Myocyte (in vitro differentiated cells): ENCODE data around the gene ATF7IP. TPM values are rescaled to one million over a fixed set of nuclear protein-coding genes. Genes with fewer than 3 reads are reported as not detected.

Source experiments
- DNase-seq: peaks from one replicate; pipeline ENCODE4 v3.0.0-alpha.2; 2012; ENCODE audit warnings: low read depth
- total RNA-seq: library from RNA; depleted of rRNA; stranded (reverse); fragments of >200 nt; gene quantifications from 2 replicates; pipeline ENCODE4 v1.2.3, GENCODE V29; 2014

Gene ATF7IP
- total RNA-seq, 1 donor from 2014 or later, result 45.9 TPM

DNA sequence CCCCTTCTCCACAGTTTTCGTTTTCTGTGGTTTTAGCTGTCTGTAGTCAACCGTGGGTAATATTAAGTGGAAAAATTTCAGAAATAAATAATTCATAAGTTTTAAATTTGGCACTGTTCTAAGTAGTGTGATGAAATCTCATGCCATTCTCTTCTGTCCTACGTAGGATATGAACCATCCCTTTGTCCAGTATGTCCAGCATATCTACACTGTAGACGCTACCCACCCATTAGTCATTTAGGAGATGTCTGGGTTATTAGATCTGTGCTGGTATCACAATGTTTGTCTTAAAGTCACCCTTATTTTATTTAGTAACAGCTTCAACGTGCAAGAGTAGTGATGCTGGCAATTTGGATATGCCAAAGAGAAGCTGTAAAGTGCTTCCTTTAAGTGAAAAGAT lies 44.7 kb downstream of the ATF7IP start:
- no peak for DNase-seq

DNA sequence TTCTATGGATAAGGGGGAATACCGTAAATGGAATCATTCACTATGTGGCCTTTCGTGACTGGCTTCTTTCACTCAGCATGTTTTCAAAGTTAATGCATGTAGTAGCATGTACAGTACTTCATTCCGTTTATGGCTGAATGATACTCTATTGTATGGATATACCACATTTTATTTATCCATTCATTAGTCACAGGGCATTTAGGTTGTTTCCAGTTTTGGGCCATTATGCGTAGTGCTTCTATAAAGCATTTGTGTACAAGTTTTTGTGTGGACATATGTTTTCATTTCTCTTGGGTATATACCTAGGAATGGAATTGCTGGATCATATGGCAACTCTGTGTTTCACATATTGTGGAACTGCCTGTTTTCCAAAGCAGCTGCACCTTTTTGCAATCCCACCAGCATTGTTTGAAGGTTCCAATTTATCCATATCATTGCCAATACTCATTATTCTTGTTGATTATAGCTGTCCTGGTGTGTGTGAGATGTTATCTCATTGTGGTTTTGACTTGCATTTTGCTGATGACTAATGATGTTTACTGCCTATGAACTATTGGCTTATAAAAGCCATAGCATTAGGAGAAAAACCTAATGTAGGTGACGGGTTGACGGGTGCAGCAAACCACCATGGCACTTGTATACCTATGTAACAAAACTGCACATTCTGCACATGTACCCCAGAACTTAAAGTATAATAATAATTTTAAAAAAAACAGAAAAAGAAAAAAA lies 45.5 kb downstream of the ATF7IP start:
- DNase-seq, result no peak

DNA sequence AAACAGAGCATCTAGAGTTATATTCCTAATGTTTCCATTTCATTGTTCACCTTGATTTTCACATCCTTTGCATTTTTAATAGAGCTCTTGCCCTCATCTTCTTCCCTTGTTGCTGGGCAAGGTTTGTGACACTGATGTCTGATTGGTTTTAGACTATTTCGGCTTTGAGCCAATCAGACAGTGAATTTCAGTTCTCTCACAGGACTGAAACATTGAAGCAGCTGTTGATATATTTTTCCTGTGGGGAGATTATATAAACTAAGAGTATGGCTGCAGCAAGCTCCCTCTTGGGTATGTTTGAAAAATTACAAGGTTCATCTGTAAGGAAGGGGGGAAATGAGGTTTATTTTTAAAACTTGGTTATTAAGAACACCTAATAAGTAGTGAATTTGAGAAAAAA lies 51.2 kb downstream of the ATF7IP start:
- DNase-seq, result peak; percentile 76

DNA sequence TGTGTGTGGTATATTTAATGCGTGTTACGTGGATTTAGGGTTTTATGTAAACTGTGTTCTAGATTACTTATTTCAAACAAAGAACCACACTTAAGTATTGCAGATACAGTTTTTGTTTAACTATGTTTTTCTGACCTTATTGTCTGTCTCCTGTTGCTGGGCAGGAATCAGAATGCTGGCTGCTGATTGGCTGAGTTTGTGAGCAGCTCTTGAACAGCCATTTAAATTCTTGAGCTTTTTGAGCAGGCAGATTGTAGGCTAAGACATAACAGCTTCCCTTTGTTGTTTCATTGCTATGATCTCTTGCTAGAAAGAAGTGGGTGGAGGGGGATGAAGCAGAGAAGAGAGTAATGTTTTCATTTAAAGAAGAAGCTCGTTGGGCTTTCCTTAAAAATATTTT lies 52.2 kb downstream of the ATF7IP start:
- peak; percentile 80 for DNase-seq

DNA sequence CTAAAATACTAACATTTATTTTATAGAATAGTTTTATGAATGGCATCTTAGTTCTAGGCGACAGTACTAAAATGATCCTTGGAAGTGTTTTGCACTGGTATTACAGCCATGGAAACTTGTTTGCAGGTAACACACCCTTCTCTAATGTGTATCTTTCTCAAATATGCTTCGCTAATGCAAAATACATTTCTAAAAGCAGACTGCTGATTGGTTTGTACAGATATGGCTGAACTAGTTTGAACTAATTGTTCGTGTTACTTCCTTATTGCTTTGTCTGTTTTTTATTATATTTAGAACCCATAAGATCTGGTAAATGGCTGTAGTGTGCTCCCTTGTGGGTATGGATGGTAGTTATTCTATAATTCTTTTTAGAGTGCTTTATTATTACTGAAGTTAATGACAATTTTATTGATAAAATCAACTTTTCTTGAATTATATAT lies 53.0 kb downstream of the ATF7IP start:
- no peak for DNase-seq

DNA sequence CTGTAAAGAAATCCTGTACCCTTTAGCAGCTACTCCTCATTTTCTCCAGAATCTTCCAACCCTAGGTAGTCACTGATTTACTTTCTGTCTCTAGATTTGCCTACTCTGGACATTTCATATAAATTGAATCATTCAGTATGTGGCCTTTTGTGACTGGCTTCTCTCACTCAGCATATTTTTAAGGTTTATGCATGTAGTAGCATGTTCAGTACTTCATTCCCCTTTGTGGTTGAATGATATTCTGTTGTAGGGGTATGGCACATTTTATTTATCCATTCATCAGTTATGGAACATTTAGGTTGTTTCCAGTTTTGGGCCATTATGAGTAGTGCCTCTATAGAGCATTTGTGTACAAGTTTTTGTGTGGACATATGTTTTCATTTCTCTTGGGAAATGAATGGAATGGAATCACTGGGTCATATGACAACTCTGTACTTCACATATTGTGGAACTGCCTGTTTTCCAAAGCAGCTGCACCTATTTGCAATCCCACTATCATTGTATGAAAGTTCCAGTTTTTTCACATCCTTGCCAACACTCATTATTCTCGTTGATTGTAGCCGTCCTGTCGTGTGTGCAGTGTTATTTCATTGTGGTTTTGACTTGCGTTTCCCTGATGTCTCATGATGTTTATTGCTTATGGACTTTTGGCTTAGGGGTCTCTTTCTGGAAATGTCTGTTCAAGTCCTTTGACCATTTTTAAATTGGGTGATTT lies 57.2 kb downstream of the ATF7IP start:
- DNase-seq, result no peak

DNA sequence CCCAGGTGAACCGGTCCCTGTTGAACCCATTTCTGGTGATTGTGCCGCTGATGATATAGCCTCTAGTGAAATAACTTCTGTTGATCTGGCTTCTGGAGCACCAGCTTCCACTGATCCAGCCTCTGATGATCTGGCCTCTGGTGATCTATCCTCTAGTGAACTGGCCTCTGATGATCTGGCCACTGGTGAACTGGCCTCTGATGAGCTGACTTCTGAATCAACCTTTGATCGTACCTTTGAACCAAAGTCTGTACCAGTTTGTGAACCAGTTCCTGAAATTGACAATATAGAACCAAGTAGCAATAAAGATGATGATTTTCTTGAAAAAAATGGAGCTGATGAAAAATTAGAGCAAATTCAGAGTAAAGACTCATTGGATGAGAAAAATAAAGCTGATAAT lies 59.1 kb downstream of the ATF7IP start:
- DNase-seq, result no peak

DNA sequence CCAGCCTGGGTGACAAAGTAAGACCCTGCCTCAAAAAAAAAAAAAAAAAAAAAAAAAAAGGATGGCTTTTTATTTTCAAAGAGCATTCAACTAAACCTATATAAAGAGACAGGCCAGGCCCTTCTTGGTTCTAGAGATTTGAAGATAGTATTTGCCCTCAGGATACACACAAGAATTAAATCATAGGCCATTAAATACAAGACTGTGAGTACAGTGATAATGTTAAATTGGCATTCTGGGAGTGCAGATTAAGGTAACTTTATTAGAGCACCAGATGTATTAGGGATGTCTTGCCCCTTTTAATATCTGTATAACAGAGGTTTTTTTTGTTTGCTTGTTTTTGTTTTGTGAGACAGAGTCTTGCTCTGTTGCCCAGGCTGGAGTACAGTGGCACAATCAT lies 61.3 kb downstream of the ATF7IP start:
- no peak for DNase-seq

DNA sequence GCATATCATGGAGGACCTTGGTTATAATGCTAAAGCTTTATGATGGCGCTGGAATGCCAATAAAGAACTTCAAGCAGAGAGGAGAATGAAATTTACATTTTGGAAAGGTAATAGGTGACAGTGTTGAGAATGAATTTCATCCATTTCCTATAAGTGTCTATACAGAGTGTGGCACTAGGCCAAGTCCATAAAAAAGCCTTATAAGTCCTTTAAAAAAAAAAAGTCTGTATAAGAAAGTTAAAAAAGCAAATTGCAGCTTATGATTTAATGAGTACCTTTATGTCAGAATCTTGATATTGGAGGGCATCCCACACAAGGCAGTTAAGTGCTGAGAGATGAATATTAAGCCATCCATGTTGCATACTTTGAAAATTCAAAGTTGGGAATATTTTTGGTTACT lies 62.4 kb downstream of the ATF7IP start:
- no peak for DNase-seq

DNA sequence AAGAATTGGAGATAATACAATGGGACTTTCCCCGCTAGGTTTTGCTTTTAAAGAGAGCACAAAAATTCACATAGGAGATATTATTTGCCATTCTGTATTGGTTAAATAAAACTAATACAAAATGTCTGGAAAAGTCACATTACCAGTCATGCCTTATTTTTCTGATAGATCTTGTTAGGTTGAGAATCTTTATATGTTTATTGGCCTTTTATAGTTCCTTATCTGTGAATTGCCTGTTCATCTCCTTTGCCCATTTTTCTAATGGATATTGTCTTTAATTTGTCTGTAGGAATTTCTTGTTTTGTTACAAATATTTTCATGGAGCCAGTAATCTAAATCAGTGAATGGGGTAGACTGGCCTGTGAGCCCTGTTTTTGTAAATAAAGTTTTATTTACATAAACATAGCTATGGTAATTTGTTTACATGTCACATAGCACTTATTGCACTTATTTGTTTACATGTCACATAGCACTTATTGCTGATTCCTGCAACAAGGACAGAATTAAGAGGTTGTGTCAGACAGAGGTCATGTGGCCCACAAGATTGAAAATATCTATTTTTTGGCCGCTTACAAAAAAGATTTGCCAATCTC lies 65.0 kb downstream of the ATF7IP start:
- DNase-seq, result no peak

DNA sequence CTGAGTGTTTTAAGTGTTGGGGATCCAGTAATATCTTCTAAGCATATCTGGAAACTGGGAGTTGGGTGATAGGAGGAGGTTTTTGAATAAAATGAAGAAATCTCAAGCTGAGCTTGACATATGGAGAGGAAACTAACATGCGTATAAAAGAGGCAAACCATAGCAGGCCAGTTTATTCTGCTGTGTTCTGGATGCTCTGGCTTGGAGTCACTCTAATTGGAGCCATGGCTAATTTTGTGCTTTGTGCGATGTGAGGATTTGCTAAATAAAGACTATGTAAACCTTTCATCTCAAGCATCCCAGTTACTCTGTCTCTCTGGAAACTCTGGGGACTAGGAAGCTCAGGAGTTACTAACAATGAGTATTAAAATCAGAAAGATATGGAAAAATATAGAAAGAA lies 66.5 kb downstream of the ATF7IP start:
- DNase-seq, result peak; percentile 19

DNA sequence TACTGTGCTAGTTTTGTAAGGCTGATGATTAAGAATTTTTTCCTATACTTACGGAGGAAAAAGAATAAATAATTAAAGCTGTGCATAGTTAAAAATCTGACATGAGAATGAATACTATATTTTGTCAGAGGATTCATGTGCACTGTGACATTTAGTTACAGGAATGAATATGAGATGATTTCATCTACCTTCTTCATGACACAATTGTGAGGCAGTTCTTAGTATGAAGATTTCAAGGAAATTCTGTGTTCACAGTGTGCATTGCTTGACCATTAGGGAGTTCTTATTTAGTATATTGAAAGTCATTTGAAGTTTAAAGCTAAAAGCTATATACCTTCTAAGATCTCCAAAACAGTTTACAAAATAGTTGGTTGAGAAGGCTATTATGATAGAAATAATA lies 70.1 kb downstream of the ATF7IP start:
- no peak for DNase-seq

DNA sequence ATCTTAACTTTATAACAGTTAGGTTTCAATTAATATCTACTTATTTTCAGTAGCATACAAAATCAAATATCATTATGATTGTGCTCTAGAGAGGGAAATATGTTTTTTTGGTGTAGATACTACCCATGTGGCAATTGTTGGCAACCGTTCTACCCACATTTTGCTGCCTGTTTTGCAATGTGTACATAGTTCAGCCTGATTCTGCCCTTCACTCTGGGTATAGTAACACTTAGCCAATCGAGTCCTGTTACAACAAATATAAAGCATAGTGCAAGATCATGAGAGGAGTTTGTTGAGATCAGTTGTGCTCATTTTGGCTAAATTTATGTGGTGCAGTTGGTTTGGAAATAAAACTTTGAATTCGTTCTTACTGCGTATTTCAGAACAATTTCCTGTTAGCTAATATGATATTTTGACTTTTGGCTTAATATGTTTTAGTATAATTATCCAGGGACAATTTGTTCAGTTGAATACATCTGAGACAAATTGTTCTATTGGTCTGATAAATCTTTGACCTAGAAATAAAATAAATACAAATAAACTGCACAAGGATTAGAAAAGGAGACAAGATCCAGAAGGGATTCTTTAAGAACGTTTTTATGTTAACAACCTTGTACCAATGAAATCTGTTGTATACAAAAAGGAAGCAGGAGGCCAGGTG lies 76.9 kb downstream of the ATF7IP start:
- DNase-seq, result no peak

DNA sequence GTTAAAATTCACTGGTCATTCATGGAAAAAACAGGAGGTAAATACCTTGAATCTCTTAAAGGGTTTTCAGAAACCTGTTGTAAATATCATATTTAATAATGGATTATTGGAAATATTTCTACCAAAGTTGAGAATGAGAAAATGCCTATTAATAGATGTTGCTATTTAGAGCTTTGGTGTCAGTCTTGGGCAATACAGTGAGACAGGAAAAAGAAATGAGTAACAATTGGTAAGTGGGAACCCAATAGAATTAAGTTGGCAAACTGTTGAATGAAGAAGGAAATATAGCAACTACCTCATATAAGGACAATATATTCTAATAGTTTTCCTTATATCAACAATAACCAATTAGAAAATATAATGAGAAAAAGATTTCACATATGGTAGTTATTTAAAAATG lies 78.0 kb downstream of the ATF7IP start:
- DNase-seq, result peak; percentile 49

DNA sequence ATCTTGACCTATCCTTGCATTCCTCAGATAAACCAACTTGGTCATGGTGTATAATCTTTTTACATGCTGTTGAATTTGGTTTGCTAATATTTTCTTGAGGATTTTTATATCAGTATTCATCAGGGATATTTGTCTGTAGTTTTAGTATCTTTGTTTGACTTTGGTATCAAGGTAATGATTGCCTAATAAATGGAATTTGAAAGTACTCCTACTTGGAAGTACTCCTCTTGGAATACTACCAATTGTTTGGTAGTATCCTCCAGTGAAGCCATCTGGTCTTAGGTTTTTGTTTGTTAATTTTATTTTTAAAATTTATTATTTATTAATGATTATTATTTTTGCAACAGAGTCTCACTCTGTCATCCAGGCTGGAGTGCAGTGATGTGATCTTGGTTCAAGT lies 85.0 kb downstream of the ATF7IP start:
- no peak for DNase-seq

DNA sequence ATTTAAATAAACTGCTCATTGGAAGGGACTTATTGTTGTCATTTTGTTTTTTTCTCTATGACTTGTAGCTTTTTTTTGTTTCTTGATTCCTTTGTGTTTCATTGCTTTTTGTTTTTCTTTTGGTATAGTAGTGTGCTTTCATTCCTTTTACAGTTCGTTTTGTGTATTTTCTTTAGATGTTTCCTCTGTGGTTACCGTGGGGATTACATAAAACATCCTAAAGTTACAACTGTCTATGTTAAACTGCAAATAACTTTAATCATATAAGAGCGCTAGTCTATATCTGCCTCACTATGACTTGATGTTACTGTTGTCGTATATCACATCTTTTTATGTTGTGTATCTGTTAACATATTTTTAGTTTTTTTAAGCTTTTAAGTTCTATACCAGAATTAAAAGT lies 86.9 kb downstream of the ATF7IP start:
- no peak for DNase-seq

DNA sequence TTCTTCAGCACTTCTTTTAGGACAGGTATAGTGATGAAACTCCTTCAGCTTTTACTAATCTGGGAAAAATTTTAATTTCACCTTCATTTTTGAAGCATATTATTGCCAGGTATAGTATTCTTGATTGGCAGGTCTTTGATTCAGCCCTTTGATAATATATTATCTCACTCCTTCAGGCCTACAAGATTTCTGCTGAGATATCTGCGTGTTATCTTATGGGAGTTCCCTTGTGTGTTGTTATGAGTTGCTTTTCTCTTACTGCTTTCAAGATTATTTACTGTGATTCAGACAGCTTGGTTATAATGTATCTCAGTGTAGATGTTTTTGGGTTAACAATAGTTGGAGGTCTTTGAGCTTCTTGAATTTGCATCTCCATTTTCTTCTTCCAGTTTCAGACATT lies 87.4 kb downstream of the ATF7IP start:
- no peak for DNase-seq

DNA sequence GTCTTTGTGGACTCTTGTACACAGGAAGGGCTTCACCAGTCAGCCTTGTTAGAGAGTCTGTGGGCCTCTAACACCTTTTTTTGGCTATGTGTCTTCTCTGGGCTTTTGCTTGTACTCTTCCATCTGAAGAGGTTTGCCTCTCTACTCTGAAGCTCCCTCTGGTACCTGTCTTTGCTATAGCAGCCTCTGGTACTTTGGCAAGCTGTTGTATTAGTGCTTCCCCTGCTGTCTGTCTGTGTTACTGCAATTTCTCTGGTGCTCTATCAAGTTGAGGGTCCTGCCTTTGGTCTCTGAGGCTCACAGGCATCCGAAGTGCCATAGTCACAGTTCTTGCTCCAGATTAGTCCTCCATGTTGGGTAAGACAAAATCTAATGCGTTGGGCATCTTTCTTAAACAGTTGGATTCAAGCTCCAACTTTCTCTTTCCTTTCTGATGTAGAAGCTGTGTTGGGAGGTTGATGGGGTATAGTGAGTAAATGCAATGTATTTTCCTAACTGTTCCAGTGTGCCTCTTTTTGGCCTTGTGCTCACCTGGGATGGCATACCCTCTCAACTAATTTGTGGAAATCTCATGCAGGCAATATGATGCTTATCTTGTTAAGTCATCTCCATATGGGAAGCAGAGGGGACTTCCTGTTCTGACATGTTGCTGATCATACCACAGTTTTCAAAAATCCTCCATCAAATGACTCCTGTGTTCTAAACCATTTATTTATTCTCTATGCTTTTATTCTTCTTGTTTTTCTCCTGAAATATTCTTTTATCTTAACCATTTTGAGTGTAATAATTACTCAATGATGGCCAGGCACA lies 88.8 kb downstream of the ATF7IP start:
- DNase-seq, result peak; percentile 56

DNA sequence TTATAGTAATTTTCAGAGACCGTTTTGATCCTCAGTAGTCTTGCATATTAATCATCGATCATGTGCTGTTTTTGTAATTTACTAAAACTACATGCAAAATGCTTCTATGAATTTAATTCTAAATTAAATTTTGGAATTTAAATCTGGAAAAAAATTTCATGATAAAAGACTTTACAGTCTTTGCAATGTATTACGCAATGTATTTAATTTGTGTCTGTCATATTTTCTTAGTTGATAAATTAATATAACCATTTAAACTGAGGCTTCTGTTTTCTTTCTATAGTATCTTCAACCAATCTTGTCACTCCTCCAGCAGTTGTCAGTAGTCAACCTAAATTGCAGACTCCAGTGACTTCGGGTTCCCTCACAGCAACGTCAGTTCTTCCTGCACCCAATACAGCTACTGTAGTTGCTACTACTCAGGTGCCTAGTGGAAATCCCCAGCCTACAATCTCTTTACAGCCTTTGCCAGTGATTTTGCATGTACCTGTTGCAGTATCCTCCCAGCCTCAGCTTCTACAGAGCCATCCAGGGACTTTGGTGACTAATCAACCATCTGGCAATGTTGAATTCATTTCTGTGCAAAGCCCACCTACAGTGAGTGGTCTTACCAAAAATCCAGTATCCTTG lies 94.8 kb downstream of the ATF7IP start:
- DNase-seq, result no peak

DNA sequence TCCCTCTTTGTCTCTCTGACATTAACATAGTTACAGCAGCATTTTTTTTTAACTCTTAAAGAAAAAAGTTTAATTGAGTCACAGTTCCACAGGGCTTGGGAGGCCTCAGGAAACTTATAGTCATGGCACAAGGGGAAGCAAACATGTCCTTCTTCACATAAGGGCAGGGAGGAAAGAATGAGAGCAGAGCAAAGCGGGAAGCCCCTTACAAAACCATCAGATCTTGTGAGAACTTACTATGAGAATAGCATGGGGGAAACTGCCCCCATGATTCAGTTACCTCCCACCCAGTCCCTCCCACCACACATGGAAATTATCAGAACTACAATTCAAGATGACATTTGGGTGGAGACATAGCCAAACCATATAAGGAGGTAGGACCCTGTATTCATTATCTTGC lies 106.0 kb downstream of the ATF7IP start:
- DNase-seq, result no peak
